GM19438 (cell line): ENCODE data around the gene VMAC.

Experiments used
- ATAC-seq: cut with Tn5 transposase; IDR thresholded peaks from one replicate; pipeline ENCODE4 v1.9.1; 2021; ENCODE audit warnings: low read depth; ENCODE audit not compliant: unreplicated experiment

Gene VMAC

DNA sequence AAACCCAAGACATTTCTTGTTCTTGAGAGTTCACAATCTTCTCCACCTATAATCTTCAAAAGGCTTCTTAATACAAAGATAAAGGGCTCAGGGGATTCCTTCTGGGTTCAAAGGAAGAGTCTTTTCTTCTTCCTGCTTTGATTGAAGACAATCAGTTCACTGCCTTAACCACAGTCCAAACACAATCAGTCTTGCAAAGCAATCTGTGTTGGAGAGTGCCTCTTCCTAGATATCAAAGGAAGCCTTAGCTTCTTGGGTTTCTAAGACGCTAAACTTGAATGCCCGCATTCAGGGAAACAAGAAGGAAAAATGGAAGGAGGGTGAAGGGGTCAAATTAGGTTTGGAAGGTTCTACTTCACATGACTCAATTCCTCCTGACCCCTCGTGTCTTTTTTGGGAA is 46.1 kb downstream of the VMAC start:
- no peak for ATAC-seq

GRCh38 chr19:5951338-5951861 is 46.7 kb downstream of the VMAC start:
- ATAC-seq = no peak

DNA sequence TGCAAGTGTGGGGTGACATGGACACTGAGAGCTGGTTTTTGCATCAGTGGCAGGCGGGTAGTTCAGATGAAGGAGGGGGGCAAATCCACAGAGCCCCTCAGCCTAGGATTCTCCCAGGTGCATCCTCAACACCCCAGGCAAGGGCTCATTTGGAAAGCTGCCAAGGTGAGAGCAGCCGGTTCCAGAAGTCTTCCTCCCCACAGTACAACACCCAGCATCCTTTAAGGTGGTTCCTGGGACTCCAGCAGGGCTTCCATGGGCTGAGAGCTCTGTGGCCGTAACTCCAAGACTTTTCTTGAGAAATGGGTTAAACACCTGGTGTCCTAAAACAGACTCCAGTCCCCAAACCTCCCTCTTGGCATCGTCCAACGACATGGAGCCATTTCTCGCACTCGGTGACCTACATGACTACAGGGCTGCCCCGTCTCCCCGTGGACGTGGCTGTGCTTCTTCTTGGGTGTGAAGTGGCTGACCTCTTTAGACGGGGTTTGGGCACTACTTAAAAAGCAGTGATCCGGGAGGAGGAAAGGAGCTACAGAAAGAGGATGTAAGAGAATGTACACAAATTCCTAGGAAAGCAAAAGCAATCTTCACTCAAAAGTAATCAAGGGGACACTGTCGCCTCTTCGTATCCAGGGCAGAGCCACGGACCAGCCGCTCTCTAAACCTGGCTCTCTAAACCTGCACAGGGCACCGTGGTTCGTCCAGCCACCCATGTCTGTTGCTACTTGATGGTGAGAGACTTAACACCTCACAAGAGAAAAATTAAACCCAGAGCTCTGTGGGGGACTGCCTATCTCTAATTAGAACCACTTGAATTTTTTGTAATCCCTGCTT is 47.7 kb downstream of the VMAC start:
- no peak for ATAC-seq

GRCh38 chr19:5953030-5953589 is 48.4 kb downstream of the VMAC start:
- ATAC-seq = no peak

DNA sequence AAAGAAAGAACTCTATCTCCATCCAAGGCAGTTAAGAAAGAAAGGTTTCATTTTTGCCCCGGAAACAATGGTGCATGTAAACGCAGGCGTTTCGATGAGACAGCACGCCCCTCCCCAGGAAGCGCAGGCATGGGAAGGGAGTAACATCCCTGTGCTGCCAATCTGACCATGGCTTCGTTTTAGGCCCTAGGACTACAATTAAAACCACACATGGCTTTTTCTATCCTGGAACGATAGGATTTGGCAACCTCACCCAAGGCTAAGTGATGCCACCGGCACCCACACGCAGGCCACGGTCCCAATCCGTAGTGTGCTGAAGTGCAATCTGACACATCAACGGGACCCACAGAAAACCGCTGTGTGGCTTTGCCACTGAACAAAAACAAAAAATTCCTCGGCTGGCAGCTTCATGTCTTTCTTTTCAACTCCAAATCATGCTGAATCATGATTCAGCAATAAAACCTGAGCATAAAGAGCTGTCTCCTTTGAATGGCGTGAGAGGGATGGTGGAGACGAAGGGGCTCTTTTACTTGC is 49.1 kb downstream of the VMAC start:
- ATAC-seq = no peak

DNA sequence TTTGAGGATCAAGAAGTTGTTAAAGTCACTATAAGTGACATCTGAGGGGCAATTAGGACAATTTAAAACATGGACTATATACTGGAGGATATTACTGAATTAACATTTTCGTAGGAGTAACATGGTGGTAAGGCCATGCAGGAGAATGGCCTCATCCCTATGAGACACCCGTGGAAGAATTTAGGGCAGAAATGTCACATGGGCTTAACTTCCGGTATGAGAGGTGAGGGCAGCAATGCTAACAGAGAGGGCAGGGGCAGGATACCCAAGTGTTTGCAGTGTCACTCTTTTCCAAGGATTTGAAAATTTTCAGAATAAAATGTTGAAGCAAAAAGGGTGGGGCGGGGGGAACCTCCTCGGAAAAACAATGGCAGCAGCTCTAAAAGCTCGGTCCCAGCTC is 49.6 kb downstream of the VMAC start:
- no peak for ATAC-seq

DNA sequence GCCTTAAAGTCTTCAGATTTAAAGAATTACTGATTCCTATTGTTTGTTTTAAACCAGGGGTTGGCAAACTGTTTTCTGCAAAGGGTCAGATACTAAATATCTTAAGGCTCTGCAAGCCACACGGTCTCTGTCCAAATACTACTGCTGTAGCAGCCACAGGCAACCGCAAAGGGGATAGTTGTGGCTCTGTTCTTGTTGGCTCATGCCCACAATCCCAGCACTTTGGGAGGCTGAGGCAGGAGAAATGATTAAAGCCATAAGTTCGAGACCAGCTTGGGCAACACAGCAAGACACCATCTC is 50.9 kb downstream of the VMAC start:
- ATAC-seq = no peak

- no peak for ATAC-seq
Observed at GRCh38 chr19:5956323-5956722, 51.7 kb downstream of the VMAC start.

DNA sequence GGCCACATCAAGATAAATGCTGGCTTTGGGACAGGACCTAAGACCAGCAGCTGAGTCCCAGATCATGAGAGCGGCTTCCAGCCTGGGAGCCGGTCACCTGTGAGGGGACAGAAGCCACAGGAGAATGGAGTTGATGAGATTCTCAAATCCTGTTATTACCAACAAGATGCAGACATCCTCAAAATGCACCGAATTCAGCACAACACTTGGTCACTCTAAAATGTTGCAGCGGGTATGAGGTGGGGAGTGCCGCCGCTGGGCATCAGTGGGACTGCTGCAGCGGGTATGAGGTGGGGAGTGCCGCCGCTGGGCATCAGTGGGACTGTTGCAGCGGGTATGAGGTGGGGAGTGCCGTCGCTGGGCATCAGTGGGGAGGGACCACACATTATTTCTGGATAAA is 52.1 kb downstream of the VMAC start:
- no peak for ATAC-seq

- ATAC-seq = no peak
Observed at GRCh38 chr19:5957170-5957569, 52.5 kb downstream of the VMAC start.

DNA sequence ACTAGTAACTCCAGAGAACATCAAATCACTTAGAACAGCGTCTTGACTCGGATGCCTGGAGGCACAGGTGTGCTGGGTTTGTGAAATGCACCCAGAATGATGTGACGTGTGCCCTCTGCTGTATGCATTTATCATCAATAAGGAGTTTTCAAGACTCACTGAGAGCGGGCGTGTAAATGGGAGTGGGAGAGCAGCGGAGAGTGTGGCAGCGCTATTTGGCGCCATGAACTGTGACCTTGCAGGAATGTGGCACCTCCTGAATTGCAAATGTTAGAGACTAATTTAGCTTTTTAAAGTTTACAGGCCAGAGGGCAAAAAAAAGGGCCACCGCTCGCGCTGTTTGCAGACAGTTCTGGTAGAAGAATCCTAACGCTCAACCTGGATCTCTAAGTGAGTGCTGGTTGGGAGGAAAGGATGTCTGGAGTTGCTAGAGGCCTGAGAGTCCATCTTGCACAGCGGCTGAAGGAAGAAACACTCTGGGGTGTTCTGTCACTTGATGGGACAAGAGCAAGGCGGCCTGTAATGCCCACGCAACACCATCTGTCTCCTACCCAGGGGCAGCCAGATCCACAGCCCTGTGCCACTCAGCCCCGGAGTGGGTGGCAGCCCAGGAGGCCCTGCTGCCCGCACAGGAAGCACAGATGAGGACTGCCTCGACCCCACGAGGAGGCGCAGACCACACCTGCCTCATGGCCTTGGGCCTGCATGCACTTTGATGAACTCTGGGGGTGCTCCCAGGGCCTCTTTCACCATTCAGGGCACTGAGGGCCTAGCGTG is 53.6 kb downstream of the VMAC start:
- no peak for ATAC-seq

- no peak for ATAC-seq
Observed at GRCh38 chr19:5958851-5959122, 54.1 kb downstream of the VMAC start.

GRCh38 chr19:5959260-5960004 is 54.8 kb downstream of the VMAC start:
- ATAC-seq = no peak
